DMS 273 (cell line): ENCODE results near the gene STK38L.
A peak's percentile ranks its signal among the peaks of the same experiment; 100 is the strongest.

Experiments used
- DNase-seq: peaks from one replicate; lab custom pipeline; 2025; ENCODE audit not compliant: unreplicated experiment; lab: John Stamatoyannopoulos, UW

STK38L gene

DNA sequence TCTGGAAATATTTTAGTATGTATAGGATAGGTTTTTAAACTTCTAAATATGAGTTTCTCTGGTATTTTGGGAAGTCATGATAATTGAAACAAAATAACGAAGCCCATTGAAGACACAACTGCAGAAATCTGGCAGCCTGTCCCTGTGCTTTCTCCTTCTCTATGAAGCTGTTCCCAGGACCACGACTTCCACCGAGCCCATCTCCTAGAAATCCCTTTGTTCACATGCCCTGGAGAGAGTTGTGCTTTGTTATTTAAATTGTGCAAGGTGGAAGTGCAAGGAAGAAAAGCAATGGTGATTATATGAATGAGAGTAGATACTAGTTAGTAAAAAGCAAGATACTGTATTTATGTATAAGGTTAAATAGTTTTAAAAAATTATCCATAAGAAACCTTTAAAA, 32.2 kb downstream of the STK38L start:
- DNase-seq: no peak

DNA sequence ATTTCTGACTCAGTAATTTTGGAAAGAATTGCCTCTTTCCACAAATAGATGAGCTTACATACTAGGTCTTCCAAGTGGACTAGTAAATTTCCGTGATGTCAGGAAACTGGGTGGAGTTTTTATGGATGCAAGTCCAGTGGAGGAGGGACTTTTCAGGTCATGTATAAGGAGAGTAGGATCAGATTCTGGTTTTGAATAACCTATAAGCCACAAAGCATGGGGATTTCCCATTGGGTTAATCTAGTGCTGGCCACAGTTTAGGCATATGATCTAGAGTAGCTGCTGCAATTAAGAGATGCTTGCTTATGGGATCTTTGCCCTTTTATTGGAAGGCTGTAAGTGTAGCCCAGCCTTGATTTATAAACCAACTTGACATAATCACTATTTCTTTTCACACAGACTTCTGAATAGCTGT, 33.8 kb downstream of the STK38L start:
- DNase-seq: peak; percentile 16

DNA sequence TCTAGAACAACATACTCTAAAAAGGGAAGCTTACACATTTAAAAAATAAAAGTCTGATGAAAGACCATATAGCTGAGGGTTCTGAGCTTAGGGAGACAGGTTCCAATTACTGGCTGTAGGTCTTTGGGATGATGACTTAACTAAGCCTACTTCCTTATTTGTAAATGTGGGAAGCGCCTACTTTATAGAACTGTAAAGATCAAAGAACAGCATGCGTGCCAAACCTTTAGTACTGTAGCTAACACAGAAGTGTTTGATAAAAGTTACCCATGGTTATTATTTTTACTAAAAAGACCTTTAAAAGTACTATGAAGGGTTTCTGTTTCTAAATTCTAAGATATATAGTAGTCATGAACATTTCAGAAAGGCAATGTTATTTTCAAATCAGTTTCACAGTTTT, 35.7 kb downstream of the STK38L start:
- peak; percentile 0 for DNase-seq

DNA sequence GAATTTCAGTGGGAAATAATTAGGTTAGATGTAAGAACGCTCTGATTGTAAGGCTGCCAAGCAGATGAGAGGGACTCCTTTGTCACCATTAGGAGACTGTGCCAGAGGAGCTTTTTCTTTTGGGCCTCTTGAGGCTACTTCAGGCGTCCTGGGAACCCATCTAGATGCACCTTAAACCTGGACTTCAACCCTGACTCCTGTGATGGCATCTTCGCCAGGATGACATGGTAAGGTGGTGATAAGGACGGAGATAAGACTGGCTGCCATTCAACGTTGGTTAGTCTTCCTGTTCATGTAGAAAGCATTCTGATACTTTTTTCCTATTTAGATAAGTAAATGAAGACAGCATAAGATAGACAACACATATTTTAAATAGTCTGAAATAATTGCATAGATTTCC, 36.3 kb downstream of the STK38L start:
- DNase-seq: no peak

DNA sequence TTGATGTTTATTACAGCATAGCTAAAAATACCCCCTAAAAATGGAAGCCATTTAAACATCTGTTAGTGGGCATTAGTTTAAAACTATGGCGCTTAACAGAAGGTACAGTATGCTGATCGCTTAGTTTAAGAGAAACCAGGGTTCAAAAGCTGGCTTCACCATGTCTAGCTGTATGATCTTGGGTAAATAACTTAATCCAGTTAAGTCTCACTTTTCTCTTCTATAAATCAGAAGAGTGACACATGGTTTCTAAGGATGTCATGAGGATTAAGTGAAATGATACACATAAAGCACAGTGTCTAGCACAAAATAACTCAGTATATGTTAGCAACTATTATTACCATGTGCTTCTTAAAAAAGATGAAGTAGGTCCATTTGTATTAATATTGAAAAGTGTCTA, 38.7 kb downstream of the STK38L start:
- no peak for DNase-seq

DNA sequence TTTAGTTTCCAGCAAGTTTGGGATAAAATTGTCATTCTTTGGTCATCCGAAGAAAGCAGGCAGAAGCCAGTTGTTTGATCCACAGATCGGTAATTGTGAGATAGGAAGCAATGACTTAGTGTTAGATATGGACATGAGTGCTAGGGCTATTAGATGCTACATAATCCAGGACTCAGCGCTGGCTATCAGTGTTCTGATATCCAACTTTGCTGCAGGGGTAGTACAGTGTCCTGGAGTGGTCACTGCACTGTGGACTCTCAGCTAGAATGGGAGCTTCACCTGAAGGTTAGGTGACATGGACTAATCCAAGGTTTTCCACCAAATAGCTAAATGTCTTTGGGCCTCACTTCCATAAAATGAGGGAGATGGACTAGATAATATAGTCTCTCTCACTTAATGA, 39.9 kb downstream of the STK38L start:
- no peak for DNase-seq

DNA sequence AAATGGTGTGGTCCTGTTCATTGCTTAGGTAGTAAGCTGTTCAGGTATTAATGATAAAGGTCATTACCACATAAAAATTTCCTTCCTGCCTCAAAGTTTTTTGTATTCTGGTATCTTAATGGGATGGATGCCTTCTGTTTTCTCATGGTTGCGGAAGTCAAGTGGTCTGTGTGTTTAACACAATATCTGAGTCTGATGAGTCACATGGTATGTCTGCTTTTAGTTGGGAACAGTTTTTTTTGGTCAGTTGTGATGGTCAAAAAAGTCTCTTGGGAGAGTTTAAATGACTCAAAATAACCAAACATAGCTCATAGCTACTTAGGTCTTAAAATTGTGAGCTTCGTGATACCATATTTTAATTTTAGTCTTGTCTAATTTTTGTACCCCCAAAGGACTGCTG, 40.7 kb downstream of the STK38L start:
- no peak for DNase-seq

DNA sequence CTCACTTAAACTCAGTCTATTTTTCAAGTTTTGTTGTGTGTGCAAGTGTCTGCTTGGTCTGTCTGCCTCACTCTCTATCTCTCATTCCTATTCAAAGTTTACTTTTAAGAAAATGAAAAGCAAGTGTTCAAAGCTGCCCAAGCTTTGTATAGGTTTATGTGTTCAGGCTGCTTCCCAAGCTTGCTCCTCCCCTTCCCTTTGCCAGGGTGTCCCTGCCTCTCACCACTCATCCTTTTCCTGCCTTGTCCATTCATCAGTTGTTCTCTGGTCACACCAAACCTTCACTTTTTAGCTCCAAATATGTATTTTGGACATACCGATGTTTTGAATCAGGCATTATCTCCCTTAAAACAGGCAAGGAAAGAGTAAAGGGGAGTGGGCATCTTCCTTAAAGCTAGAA, 41.3 kb downstream of the STK38L start:
- no peak for DNase-seq

DNA sequence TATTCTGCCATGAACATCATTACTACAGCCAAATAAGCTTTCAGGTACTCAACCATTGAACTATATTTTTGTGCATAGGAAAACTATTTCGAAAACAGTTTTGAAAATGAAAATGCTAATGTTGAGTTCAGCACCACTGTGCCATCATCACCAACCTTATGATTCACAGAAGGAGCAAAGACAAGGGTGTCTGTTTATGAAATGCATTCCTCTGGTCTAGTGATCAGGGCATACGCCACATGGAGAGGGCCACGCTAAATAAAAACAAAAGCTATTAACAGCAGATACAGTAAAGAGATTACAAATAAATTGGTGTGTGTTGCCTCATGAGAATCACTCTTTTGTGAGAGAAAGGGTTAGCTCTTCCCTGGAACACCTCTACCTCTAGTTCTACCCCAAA, 45.3 kb downstream of the STK38L start:
- no peak for DNase-seq

DNA sequence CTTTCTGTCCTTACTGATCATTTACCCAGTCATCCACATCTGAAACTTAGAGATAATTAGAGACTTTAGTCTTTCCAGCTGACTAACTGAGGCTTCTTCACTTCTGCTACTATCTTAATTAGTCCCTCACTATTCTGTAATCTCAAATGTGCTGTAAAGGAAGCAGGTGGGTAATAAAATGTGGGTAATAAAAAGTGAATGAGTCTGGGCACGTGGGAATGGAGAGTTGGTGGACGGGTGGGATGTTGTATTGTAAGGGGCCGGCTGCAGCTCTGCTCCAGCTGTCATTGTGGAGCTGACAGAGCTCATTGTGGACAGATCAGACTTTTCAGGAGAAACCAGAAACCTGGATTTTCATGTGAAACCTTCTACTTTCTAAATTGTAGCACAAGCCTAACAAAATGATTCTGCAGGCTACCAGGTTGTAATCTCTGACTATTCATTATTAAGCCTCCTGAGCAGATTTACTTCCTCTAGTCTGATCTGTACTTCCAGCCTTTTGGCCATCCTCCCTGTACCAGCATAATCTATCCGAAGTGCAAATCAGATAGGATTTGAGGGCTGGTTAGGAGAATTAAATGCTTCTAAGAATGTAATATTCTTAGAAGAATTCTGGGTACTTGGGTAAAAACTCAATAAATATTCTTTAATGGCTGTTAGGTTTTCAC, 46.5 kb downstream of the STK38L start:
- DNase-seq: peak; percentile 21

DNA sequence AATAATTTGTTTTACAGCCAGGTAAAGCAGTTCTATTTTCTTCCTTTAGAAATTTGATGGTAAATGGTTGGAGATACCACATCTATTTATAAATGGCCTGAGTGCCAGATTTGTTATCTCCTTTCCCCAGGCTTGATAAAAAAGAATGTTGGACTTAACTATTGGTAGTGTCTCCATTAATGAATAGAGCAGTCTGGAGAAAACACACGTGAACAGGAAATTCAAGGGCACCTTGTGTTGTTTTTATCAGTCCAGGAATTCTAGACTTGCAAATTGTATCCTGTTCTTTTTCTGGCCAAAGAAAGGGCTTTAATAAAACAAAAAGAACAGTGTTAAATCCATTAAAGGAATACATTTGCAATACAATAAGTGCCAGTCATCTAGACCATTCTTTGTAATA, 47.8 kb downstream of the STK38L start:
- no peak for DNase-seq

DNA sequence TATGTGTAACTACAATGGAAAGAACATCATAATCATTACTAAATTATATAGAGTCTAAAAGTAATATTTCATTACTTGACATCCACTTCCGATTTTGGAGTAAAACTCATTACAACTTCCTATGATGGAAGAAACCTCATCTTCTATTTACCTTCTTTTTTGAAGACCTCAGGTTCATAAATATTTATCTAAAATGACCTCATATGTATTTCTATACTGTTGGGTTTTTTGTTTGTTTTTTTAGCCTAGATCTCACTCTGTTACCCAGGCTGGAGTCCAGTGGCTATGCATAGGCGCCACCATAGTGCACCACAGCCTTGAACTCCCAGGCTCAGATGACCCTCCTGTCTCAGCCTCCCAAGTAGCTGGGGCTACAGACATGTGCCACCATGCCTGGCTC, 48.6 kb downstream of the STK38L start:
- DNase-seq: no peak

DNA sequence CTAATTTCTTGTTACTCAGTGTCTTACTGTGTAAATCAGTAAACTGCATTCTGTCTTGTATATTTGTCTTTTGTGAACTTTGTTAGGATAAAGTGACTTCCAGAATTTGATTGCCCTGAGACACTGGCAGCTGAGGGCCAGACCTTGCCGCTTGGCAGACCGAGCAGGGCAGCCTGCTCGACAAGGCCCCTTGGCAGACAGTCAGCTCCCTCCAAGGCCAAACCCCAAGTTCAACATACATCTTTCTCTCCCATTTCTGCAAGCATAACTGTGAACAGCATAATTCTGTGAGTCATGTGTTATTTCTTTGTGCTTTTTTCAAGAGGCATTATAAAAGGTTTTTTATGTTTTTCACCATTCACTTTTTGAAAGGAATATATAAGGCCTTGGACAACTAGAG, 49.4 kb downstream of the STK38L start:
- DNase-seq: no peak

DNA sequence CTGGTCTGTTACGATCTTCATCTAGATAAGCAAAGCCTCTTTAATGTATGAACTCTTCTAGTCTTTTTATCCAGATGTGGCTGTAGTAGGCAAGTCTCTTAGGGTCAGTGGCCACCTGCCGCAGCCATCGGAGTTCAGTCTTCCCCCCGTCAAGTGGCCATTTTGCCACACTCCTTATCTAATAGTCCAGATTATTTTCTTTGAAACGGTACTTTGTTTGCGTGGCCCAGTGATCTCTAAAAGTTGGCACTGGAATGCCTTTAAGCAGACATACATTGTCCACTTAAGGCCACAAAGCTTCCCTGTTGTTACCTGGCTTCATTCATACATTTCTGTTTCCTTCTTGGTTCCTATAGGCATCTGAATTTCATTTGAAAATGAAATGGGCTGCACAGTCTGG, 52.6 kb downstream of the STK38L start:
- no peak for DNase-seq

DNA sequence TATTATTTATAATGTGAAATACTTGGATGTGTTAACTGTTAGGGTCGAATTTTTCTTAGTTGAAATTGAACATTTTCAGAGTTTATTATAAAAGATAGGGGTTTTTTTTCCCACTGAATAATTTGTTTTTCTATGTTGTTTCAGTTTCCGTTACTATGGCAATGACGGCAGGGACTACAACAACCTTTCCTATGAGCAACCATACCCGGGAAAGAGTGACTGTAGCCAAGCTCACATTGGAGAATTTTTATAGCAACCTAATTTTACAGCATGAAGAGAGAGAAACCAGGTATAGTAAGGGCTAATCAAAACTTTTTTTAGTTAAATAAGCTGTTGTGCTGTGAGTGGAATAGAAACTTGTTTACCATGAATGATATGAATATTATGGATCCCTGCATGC, 53.5 kb downstream of the STK38L start:
- DNase-seq: no peak

DNA sequence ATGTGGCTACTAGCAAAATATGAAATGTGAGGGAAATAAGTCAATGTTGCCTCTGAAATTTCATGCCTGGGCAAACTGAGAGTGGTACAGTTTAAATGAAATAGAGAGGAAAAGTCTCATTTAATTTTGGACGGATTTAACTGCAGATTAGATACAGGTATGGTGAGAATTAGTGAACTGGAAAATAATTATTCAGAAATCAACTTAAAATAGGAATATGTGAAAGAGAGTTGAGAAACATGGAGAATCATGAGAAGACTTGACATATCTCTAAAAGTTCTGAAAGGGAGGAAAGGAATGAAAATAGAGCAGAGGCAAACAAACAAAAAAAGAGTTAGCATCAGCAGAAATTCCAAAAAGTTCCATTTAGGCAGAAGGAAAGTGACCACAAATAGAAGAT, 55.0 kb downstream of the STK38L start:
- DNase-seq: no peak

DNA sequence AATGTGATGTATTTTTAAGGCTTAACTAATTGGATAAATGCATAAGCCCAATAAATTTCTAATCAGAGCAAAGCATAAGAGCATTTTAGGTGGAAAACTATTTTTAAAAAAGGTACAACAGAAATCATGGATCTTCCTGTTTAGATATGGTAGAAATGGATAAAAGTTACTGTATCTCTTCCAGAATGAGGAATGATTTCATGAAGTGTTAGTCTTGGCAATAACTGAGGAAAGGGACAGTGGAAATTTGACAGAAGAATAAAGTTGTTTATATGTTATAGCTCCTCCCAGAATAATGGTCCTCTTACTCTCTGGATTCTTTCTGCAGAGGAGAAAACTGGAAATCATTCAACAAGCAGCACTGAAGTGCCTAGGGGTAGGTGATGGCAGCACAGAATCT, 56.1 kb downstream of the STK38L start:
- DNase-seq: no peak

DNA sequence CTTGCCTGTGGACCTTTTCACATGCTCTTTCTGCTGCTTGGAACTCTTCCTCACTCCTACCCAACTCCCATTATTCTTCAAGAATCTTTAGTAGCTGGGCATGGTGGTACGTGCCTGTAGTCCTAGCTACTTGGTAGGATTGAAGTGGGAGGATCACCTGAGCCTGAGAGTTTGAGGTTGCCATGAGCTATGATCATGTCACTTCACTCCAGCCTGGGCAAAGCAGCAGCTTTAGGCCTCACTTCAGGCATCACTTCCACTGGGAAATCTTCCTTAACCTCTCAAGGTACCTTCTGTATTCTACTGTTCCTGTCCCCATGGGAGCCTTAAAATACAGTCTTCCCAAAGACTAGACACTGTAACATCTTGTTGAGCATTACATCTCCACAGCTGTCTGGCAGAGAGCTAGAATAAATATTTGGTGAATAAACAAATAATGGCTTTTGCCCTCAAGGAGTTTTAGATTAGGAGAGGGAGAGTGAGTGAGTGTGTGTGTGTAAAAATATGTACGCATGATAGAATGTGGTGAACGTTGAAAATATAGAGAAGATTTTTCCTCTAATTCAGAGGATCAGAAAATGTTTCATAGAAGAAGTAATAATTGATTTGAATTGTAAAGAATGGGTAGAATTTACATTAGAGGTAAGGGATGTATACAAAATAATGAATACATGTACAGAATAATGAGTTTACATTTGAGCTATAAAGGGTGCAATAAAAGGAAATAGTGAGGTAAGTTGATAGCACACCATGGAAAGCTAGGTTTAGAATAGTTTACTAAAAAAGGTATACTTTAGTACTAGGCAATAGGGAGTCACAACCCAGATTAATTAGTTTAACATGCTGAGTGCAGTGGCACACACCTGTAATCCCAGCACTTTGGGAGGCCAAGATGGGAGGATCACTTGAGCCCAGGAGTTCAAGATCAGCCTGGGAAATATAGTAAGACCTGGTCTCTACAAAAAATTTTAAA, 59.3 kb downstream of the STK38L start:
- DNase-seq: no peak

DNA sequence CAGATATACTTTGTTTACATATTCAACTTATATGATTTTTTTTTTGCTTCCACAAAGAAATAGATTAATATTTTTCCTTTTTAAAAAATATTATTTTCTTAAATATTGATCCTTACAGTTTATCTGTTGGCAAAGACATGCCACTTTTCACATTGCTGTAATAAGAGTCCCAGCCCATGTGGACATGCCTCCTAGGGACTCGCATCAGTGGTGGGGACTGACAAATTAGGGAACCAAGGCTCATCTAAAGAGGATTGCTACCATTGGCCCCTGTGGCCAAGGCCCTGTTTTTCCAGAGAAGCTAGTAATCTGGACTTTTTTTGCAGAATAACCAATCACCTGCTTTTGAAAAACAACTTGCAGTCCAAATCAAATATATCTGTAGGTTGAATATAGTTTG, 60.8 kb downstream of the STK38L start:
- no peak for DNase-seq

DNA sequence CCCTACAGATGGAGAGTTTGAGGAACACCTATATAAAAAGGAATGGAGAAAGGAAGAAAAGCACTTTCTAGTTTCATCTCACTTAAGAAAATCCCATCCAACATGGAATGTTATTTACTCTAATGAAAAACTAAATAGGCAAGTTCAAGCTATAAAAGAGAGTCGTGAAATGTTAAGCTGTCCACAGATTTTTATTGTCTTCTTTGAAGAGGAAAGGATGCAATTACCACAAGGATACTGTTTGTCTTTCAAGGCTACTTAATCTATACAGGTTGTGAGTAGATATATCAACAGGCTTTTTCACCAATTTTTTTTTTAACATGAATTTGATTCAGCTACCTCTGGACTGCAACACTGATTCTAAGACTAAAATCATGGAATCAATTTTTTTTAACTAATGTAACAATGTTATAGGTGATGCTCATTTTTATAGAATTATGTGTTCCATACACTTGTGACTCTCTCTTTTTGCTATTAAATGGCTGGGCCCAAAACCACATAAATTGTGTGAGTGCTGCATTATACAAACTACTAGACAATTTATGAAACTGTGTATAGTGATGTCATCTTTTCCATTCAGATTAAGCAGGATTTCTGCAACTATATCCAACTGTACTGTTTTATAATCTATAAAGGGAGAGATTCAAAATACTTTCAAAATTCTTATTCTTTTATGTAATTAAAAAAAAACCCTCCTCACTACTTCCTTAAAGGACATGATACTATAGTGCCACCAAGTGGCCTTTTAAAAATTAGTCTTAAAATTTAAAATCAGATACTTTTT, 61.8 kb downstream of the STK38L start:
- peak; percentile 44 for DNase-seq

DNA sequence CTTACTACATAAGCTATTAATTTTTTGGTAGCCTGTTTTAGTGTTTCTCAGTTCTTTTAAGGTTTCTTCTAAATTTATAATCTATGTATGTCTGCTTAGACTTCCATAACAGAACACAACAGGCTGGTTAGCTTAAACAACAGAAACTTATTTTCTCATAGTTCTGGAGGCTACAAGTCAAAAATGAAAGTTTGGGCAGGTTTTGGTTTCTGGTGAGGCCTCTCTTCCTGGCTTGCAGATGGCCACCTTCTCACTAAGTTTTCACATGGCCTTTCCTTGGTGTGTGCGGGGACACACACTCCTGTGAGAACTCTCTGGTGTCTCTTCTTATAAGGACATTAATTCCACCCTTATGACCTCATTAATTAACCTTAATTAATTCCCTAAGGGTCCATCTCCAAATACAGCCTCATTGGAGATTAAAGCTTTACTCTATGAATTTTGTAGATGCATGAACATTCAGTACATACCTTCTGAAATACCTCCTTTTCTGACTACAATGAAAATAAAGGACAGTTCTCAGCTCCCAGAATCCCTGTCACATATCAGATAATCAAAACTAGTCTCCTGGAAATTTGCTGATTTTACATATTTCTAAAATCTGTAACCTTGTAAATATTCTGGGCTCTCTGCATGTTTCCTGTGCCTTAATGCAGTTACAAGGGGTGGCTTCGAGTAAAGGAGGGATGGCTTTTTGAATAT, 65.4 kb downstream of the STK38L start:
- no peak for DNase-seq
